Measurements from ENCODE around the gene NTM.

The NTM gene

DNA sequence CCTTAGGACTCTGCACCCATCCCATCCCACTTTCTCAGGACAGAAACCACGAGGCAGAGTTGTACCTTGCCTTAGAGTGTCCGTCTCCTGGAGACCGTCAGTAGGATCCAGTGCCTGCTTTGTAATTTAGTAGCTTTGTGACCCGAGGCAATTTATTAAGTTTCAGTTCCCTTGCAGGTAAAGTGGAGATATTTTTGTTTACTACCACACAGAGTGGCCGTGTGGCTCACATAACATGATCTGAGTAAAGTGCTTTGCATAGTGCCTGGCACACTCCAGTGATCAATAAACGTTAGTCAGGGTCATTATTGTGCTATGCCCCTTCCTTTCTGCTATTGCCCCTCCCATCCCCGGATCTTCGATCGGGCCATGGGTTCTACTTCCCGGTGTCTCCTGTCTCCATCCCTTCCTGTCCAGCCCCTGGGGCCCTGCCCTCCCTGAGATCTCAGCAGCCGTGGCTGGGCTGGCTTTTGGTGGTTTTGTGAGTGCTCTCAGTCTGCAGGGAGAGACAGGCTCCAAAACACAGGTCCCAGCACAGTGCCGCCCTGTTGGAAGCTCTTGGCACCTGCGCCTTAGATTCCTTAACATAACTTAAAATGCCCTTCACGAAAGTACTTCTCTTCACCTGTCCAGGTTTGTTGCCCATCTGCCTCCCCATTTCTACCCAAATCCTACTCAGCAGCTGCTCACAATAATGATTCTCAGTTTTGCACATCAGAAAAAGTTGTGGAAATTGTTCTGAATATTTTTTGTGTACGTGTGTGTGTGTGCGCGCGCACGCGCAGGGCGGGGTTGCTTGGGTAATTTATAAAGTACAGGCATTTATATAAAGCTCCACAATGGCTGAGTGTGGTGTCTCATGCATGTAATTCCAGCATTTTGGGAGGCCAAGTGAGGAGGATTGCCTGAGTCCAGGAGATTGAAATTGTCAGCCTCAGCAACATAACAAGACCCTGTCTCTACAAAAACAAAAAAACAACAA is 753.7 kb downstream of the NTM start:
- no peak for DNase-seq

DNA sequence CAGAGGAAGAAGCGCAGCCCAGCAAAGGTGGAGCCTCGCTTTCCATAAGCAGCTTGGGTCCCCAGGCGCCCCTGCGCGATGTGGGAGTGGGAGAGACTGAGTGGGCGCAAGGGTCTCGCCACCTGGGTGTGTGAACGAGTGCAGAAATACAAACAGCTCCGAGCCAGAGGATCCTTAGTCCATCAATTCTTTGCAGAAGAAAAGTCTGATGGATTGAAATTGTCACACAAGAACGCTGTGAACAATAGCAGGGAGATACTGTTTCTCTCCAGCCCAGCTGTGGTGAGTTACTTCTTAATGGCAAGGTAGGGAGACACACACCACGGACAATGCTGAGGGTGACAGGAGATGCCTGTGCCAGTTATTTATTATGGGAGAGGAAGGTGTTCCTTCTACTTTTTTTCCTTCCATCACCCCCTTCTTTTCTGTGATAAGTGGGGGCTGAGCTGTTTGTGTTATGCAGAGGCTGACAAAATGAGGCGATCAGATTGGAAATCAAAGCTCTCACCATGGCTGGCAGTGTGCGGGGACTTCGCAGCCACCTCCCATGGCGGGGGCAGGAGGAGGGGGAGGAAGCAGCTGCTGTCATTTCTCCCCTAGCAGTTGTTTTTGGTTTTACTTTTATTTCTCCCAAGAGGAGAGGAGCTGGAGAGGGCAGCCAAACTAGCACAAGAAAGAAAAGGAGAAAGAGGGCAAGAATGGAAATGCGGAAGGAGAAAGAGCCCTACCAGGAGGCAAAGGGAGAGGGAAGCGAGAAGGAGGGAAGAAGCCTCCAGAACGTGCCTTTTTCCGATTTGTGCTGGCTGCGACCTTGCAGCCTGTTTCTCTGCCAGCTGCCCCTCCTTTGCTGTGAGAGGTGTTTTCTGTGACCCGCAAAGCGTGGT is 755.8 kb downstream of the NTM start:
- peak in 25 of 56 donors; percentile 9 to 60 (median 29) for DNase-seq

DNA sequence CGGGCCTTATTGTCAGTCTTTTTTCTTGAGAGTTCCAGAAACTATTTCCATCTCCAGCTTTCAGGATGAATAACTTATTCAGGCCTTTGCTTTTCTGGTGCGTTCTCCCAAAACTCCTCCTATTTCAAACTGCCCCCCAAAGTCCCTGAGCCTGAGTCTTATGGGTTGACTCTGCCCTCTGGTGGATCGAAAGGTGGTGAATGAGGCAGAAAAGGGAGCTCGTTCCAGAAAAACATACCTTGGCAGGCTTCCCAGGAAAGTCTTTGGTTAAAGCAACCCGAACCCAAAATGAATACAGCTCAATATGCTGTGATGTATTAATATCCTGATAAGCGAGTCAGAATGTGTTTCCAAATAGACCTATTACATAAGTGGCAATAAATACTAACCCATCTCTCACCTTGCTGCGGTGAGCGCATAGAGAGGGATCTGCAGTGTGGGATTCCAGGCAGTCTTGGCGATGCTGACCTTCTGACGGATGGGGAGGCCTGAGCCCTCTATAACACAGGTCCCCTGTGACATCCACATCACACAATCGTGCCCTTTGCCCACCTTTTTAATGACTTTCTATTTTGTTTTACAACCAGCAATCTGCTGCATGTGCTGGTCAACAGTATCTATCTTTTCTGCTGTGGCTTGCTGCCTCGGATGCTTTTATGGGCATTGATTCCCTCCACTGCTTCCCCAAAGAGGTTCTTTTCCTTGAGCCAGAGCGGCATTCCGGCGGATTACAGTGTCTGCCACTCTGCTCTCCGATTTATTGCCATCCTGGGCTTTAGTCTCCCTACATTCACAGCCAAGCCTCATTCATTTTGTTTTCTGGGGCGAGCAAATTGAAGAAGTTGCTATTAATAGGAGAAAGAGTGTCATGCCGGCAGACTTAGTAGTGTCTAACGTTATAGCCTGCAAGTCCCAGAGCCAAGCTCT is 756.8 kb downstream of the NTM start:
- peak in 47 of 56 donors; percentile 17 to 83 (median 45) for DNase-seq

DNA sequence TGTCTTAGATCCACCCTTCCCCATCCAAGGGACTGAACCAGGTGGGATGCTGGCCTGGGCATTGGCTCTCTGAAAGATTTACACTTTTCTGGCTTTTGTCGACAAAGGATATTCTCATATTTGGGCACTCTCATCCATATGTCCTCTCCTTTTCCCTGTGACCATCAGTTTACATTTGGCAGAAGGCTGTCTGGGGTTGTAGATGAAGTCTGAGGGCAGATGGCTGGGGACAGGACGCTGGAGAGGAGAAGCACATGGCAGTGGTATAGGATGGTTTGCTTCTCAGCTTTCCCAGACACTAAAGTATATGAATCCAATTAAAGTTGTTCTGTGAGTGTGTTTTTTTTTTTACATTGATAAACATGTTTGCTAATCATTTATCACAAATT is 757.5 kb downstream of the NTM start:
- DNase-seq = no peak

DNA sequence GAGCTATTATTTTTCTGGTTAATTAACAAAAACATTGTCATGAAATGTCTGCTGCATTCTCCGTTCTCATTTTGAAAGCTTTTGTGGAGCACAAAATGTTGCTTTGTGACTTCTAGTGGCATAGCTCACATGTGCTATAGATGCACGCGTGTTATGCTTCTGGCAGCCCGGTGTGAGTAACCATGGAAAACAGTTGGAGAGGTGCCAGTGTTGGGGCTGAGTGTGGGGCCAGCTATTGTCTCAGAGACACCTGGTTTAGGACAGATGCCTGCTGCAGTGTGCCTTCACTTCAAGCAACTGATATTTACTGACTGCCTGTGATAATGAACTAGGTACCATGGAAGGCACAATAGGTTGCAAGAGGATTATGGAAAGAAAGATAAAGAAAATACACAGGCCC is 760.6 kb downstream of the NTM start:
- DNase-seq = peak in 1 of 56 donors; percentile 32

DNA sequence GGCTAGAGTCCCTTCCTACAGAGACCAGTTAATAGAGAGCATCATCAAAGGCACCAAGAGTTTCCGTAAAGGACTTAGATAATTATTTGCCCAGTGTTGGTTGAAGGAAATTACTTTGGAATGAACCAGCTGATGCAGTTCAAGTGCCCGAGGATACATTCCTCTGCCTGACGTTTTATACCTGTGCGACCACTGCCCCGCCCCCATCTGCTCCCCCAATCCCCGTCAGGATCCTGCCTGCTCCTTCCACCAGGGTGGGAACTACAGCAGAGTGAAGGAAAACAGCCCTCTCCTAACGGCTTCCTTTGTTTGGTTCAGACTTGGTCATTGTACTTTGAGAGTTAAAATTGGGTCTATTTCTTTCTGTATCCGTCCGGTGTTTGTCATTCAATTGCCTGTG is 761.5 kb downstream of the NTM start:
- no peak for DNase-seq

DNA sequence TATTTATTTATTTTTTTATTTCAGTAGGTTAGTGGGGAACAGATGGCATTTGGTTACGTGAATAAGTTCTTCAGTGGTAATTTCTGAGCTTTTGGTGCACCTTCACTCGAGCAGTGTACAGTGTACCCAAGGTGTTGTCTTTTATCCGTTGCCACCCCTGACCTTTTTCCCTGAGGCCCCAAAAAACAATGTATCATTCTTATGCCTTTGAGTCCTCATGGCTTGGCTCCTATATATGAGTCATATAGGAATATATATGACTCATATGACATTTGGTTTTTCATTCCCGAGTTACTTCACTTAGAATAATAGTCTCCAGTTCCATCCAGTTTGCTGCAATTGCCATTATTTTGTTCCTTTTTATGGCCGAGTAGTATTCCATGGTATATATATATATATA is 763.9 kb downstream of the NTM start:
- no peak for DNase-seq

DNA sequence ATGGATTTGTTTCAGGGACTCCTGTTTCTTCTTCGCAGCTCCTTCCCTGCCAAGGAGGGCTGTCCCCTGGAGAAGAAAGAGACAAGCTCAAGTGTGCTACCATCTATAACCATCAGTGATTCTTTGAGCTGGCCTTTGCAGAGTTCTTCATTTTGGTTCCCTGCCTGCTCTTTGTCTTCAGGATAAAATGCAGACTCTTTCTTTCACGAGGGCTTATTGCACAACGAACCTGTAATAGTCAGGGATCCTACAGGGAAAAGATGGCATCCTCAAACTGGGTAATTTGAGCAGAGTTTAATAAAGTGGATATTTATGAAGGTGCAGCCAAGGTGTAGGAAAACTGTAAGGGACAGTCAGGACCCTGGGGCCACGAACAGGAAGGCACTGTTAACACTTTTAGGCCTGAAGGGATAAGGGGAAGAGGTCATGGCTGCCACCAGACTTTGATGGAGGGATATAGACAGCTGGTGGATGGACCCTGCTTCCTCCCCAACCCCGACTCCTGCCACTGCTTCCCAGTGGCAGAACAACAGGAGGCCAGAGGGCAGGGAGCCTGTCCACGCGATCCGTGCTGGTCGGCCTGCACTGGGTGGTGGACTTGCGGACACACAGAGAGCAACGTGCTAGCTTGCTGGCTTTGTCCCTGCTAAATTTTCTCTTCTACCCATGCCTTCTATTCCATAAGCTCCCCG is 767.0 kb downstream of the NTM start:
- DNase-seq = no peak

DNA sequence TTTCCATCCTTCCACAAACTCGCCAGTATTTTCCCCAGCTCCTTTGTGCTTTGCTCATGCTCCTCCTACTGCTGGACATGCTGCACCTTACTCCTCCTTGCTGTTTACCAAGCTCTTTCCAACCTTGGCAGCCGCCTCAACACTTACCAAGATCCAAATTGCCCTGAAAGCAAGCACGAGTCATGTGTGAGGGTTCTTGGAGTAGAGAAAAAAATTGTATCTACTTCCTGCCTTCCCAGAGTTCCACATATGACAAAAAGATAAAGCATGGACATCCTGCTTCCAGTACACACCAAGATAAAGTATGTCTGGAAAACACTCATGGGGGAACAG is 767.5 kb downstream of the NTM start:
- DNase-seq = peak in 4 of 56 donors; percentile 5 to 36 (median 16)

DNA sequence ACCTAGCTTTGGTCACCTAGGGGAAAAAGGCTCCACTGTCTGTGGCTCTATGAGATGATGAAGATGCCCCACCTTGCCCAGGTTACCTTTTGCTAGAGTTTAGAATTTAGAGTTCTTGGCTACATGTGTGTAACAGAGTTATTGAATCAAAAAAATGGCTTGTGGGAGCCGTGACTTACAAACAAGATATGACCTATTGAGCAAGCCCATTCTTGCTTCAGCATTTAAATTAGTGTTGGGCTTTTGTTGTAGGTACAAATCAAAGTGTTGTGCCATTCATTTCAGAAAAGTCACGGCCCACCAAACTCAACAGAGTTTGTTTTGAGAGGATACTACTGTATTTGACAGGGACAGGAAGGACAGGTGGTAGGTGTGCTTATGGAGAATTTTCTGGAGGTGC is 768.8 kb downstream of the NTM start:
- no peak for DNase-seq

DNA sequence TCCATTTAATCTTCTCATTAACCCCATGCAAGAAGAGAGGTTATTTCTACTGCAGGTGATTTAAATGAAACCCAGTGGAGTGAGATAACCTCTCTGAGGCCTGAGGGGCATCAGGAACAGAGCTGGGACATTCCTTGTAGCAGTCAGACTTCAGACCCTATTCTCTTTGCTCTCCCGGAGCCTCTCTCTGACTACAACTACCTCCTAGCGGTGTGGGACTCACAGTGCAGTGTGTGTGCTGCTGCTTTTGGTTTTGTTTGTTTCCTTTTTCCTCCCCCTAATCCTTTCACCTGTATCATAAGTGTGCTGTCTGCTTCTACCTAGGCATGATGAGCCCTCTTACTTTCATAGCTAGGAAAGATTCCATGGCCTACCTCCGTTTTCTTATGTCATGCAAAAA is 769.6 kb downstream of the NTM start:
- no peak for DNase-seq

DNA sequence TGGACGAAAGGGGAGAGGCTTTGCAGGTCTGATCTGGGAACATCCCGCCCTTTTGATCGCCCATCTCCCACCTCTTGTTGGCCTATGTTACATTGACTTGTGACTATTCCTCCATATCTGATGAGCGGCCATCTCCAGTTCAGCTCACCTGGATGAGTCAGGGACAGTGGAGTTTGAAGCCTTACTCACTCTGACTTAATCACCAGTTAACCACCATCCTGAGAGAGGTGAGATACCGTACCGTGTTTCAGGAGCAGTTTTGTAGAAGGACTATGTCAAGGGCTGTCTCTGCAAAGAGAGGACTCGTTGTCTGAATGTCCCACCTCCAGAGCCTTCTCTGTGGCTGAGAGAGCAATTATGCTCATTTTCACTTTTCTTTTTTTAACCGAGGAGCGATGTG is 771.7 kb downstream of the NTM start:
- no peak for DNase-seq

DNA sequence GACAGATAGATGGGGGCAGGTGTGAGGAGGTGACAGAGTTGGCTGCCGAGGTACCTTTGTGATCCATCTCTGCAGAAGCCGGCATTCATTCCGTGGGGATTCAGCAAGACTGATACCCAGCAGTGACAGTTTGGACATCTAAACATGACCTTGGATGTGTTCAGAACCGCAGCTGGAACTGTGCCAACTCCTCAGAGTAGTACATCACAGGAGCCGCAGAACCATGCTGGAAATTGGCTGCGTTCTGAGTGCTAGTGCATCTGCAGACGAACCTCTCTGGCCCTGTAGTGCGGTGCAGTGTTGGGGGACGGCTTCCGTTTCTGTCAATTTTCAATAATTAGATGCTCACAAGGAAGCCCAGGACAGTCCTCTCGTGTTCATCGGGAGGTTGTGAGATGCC is 772.1 kb downstream of the NTM start:
- DNase-seq = peak in 3 of 56 donors; percentile 4 to 11 (median 8)

DNA sequence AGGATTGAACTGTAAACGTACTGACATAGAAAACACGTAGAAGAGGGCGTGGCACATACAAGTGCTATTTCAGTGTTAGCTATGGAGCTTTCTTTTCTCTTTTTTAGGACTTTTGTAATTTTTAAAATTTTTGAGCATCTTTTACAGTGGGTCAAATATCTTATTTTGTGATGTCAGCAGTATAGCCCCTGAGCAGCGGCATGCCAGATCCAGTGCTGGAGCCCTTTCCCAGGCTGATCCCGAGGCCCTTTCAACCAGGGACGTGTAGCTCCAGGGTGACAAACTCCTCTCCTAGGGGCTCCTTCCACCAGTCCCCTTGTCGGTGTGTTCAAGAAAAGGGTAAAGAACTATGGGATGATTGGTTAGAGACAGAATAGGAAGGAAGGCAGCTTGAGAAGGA is 777.0 kb downstream of the NTM start:
- no peak for DNase-seq

DNA sequence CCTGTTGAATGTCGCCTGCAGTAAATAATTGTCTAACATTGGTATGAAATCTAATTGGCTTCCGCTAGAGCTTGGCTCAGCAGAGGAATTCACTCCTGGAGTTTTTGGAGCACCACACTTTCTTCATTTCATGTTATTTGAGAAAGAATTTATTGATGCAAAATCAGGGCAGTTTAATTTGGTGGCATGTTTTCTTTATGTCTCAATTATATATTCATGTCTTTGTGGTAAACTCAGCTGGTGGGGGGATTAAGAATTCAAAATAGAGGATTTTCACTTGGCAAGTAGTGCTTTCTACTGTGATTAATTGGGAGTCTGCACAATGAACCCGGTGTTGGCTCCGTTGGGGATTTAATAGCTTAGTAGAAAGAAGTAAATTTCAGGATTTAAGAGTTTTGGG is 784.4 kb downstream of the NTM start:
- DNase-seq = no peak

DNA sequence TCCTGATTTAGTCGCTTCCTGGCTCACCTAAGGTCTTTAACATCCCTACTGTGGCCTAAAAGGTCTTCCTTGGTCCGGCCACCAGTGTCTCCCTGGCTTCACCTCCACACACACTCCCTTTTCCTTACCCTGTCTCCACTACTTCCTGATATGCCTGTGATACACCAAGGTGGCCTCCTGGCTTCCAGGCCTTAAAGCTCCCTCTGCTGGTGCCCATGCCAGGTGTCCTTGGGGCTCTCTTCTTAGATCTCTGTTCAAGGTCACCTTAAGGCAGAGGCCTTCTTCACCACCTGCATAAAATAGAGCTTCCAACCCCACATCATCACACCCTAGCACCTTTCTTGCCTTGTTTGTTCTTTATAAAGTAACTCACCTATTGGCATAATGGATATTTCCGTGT is 787.7 kb downstream of the NTM start:
- DNase-seq = no peak

DNA sequence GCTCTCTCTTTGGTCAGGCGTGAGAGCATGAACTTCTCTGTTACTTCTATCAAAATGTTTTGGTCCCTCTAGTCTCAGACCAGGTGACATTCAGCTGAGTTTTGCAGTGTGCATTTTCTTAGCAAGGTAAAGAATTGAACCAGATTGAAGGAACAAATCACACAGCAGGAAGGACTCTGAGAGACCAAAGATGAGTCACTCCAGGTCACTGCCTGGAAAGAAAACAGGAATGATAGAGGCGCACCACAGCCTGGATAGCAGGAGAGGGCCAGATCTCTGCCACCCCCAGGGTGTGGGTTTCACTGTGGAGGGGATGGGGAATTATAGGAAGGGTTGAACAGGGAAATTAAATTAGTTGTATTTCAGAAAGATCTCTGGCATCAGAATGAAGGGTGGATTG is 788.3 kb downstream of the NTM start:
- DNase-seq = no peak

DNA sequence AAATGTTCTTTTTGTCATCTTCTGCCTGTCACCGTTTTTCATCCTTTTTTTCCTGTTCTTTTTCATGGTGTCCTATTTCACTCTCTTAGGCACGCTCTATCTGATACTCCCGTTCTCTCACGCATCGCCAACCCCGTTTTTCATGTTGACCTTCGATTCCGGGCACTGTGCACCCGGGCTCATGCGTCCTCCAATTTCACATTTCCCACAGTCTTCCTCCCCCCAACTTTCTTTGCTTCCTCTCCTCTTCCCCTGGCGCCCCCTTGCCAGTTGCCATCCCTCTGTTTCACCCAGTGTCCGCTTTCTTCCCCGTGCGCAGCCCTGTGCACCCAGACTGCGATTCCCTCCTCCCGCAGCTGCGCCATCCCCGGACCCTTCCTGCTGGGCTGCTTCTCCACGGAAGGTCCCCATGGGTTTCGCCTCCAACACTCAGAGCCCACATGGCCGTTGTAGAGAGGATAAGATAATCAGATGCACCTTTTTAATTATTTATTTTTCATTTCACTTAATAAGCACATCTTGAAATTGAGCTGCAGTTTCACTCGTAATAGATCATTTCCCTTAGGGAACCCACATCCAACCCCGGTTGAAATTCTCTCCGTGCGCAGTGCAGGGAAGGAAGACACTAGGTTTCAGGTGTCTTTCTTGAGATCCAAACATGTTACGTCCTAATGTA is 791.1 kb downstream of the NTM start:
- no peak for DNase-seq

DNA sequence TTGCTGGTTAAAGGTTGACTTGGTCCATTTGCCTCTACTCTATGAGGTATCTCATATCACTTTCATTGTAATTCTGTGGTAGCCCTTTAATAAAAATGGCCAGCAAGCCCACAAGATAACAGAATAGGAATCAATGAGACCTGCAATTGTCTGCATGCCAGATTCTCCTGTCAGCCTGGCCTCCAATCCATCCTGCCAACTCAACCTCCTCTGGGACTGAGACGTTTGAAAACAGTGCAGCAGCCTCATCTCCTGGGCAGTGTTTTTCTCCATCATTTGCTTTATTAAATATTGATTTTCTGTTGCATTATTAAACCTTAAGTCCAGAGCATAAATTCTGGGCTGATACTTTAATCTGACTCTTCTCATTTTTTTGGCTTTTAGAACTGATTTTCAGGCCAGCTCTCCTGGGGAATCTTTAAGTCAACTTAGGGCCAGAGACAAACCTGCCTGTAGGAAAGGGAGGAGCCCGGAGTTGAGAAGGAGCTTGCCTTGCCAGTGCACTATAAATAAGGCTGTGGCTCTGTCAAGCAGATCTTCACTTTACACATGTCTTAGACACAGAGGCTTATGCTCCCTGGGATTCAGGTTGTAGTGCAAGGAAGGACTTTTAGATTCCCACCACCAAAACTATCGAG is 798.0 kb downstream of the NTM start:
- DNase-seq = no peak

DNA sequence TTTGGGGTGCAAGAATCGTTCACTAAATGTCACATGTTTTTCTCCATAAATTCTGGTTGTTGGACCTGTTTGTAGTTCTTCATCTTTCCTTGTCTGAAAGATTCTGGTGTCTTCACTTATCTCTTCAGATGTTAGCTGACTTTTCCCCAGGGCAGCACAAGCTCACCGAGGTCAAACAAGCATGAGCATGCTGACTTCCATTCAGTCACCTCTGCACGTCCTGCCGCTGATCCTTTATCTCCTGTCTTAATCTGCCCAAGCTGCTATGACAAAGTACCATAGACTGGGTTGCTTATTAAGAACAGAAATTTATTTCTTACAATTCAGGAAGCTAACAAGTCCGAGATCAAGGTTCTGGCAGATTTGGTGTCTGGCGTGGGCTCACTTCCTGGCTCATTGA is 800.6 kb downstream of the NTM start:
- no peak for DNase-seq

Measured in amygdala (tissue), 56 donors.